ENCODE measurements around the gene KIF1C.

The KIF1C gene

GRCh38 chr17:4994081-4994595 is 3.6 kb upstream of the KIF1C start (continued):
- no peak for TF ChIP-seq ZNF677 (tag by site-specific recombination; IDR thresholded peaks at IDR 0.05)
- no peak for TF ChIP-seq CTCF (tag by site-specific recombination; IDR thresholded peaks at IDR 0.05)

- Histone ChIP-seq H3K9me3 (ENCODE audit: control insufficient read depth, insufficient read depth, low read depth, low read length) (no peaks in the 10 kb centered on the region), H3K4me3 (ENCODE audit: low read depth, low read length) (peak overlapping the region; percentile 65), H3K27ac (ENCODE audit: extremely low read depth, low read depth, low read length) (peak overlapping the region; percentile 77; the same call in 1 of the 2 replicates), H3K4me1 (ENCODE audit: control insufficient read depth, insufficient read depth, low read length) (peaks cover 14% of the 10 kb centered on the region), H3K36me3 (ENCODE audit: control insufficient read depth in 2 of 2, insufficient read depth in 1 of 2, low read length in 2 of 2) (peaks cover 6 to 27% of the 10 kb centered on the region in 2 experiments; a peak in 2 of 3 replicates)
- TF ChIP-seq ZNF341 (tag by site-specific recombination; IDR thresholded peaks at IDR 0.05; ENCODE audit: low read depth) = peak; percentile 80
- peak; percentile 92; the same call in 1 of the 2 replicates for TF ChIP-seq ZNF394 (tag by site-specific recombination; IDR thresholded peaks at IDR 0.05; ENCODE audit: borderline replicate concordance)
- no peak for TF ChIP-seq ZNF138 (tag by site-specific recombination; IDR thresholded peaks at IDR 0.05; ENCODE audit: borderline replicate concordance)
- peak; percentile 51; the same call in 1 of the 2 replicates for TF ChIP-seq ZBTB48 (tag by site-specific recombination; IDR thresholded peaks at IDR 0.05)
- no peak for TF ChIP-seq ZNF350 (tag by site-specific recombination; IDR thresholded peaks at IDR 0.05)
- TF ChIP-seq PATZ1 (tag by site-specific recombination; IDR thresholded peaks at IDR 0.05) = peak; percentile 59
- TF ChIP-seq ZNF335 (tag by site-specific recombination; conservative IDR thresholded peaks at IDR 0.05) = peak; percentile 47
- peak; percentile 41; the same call in 1 of the 2 replicates for TF ChIP-seq ZIC2 (tag by site-specific recombination; IDR thresholded peaks at IDR 0.05)
- TF ChIP-seq ZBTB26 (tag by site-specific recombination; optimal IDR thresholded peaks at IDR 0.05) = peak; percentile 1
- TF ChIP-seq ZNF274 (IDR thresholded peaks at IDR 0.05; ENCODE audit: low read length) = no peak
- TF ChIP-seq ZNF274 (tag by site-specific recombination; IDR thresholded peaks at IDR 0.05; ENCODE audit: borderline replicate concordance) = no peak
- TF ChIP-seq KLF8 (tag by site-specific recombination; IDR thresholded peaks at IDR 0.05) = 0 out of 2 replicates have a peak, but pooled peaks have one; percentile 10
- peak; percentile 32; the same call in 1 of the 2 replicates for TF ChIP-seq KLF16 (tag by site-specific recombination; IDR thresholded peaks at IDR 0.05)
- TF ChIP-seq GLIS2 (tag by site-specific recombination; IDR thresholded peaks at IDR 0.05) = peak; percentile 93
- TF ChIP-seq ZNF302 (tag by site-specific recombination; IDR thresholded peaks at IDR 0.05; ENCODE audit: low read depth) = no peak
- peak; percentile 72 for TF ChIP-seq ZNF600 (tag by site-specific recombination; IDR thresholded peaks at IDR 0.05)
- peak; percentile 42 for TF ChIP-seq GLIS1 (tag by site-specific recombination; IDR thresholded peaks at IDR 0.05)
- CTCF ChIA-PET = interaction anchor here (0.6 to 3.1 kb wide), 6 partner anchors 9 to 209 kb away, joined by 3 to 21 read pairs (median 4); partner anchors contain the start of gene CAMTA2
- POLR2A ChIA-PET = interaction anchor here (0.7 to 2.5 kb wide), 16 partner anchors 9 to 442 kb away, joined by 3 to 27 read pairs (median 4); partner anchors contain the start of genes CAMTA2, ENO3, PELP1 and PFN1
These were observed 429 bp downstream of the KIF1C start for GRCh38 chr17:4998027-4998731.
